Fibroblast of lung (primary cell): ENCODE data around the gene NTRK2. TPM values are rescaled to one million over a fixed set of nuclear protein-coding genes. Genes with fewer than 3 reads are reported as not detected.
A peak's percentile ranks its signal among the peaks of the same experiment; 100 is the strongest.

ENCODE experiments used
- DNase-seq, 2 donors: peaks; one replicate each; pipeline versions ENCODE4 v3.0.0 to v3.0.0-alpha.2; 2010; ENCODE audit warnings: low read depth in 2 of 2
- H2AFZ ChIP-seq: 2 replicates; pipeline ENCODE4 v1.5.1; 2012; ENCODE audit warnings: low read length, control low read depth, inconsistent platforms
- H3K27ac ChIP-seq: 2 replicates; pipeline ENCODE4 v1.5.1; 2011; ENCODE audit warnings: low read length, control low read depth; ENCODE audit not compliant: insufficient read depth
- H3K27me3 ChIP-seq: 2 replicates; pipeline ENCODE4 v1.5.1; 2011; ENCODE audit warnings: mild to moderate bottlenecking, low read length; ENCODE audit not compliant: control insufficient read depth, insufficient read depth
- H3K36me3 ChIP-seq: 2 replicates; pipeline ENCODE4 v1.5.1; 2011; ENCODE audit warnings: low read length; ENCODE audit not compliant: control insufficient read depth, insufficient read depth
- H3K4me1 ChIP-seq: 2 replicates; pipeline ENCODE4 v1.5.1; 2011; ENCODE audit warnings: low read length; ENCODE audit not compliant: control insufficient read depth, insufficient read depth; ENCODE audit errors: extremely low read depth
- H3K4me2 ChIP-seq: 2 replicates; pipeline ENCODE4 v1.5.1; 2011; ENCODE audit warnings: low read length, control low read depth; ENCODE audit not compliant: insufficient read depth; ENCODE audit errors: extremely low read depth
- H3K4me3 ChIP-seq, 4 experiments: fragments of 200-600 bp in 1 of 4; sonication (generic) in 1 of 4; replicated peaks in 1 of 4; 2 replicates each; pipeline ENCODE4 v1.5.1; 2011 to 2016; ENCODE audit warnings: low read length in 4 of 4, low read depth in 3 of 4, mild to moderate bottlenecking in 3 of 4, control low read depth in 2 of 4, inconsistent platforms in 1 of 4, mixed read lengths in 1 of 4; ENCODE audit not compliant: insufficient read depth in 1 of 4; ENCODE audit errors: control extremely low read depth in 1 of 4
- H3K79me2 ChIP-seq: 2 replicates; pipeline ENCODE4 v1.5.1; 2012; ENCODE audit warnings: mild to moderate bottlenecking, low read length, inconsistent platforms; ENCODE audit not compliant: control insufficient read depth, insufficient read depth
- H3K9ac ChIP-seq: 2 replicates; pipeline ENCODE4 v1.5.1; 2011; ENCODE audit warnings: mild to moderate bottlenecking, low read length, control low read depth; ENCODE audit not compliant: insufficient read depth
- H3K9me3 ChIP-seq: 2 replicates; pipeline ENCODE4 v1.5.1; 2012; ENCODE audit warnings: low read depth, low read length; ENCODE audit not compliant: control insufficient read depth, insufficient read depth
- H4K20me1 ChIP-seq: 2 replicates; pipeline ENCODE4 v1.5.1; 2011; ENCODE audit warnings: low read length; ENCODE audit not compliant: control insufficient read depth, insufficient read depth; ENCODE audit errors: extremely low read depth
- CTCF ChIP-seq, 2 donors: IDR thresholded peaks in 1 of 2; conservative IDR thresholded peaks in 1 of 2; 1 replicate in 1 of 2; 2 replicates in 1 of 2; pipeline ENCODE4 v1.5.1; 2011 to 2012; ENCODE audit warnings: low read length in 2 of 2, control low read depth in 1 of 2, inconsistent platforms in 1 of 2, low read depth in 1 of 2, mild to moderate bottlenecking in 1 of 2
- EZH2 ChIP-seq: IDR thresholded peaks from 2 replicates; pipeline ENCODE4 v1.5.1; 2012; ENCODE audit warnings: low read length, control low read depth, mild to moderate bottlenecking; ENCODE audit errors: missing control alignments
- polyA plus RNA-seq, 2 donors: library from polyadenylated mRNA; depleted of rRNA in 1 of 2; stranded (reverse) in 1 of 2; unstranded in 1 of 2; fragments of >200 nt; gene quantifications; 2 replicates each; pipeline ENCODE4 v1.2.1, GENCODE V29; 2011 to 2012; ENCODE audit warnings: missing spikeins in 1 of 2
- total RNA-seq: library from RNA; depleted of rRNA; stranded (reverse); fragments of >200 nt; gene quantifications from 2 replicates; pipeline ENCODE4 v1.2.1, GENCODE V29; 2014

Gene NTRK2
- total and polyA plus RNA-seq, 2 donors (not counting 1 experiment from before 2014, with no cell fraction given), result 0.66 to 1.1 TPM

GRCh38 chr9:84697042-84697441, 27.5 kb downstream of the NTRK2 start:
- Histone ChIP-seq H3K4me1 (no peaks in the 10 kb centered on the region), H3K27me3 (no peaks in the 10 kb centered on the region), H3K9ac (no peak overlapping the region), H3K4me3 (no peak overlapping the region), H3K9me3 (no peaks in the 10 kb centered on the region), H3K79me2 (no peaks in the 10 kb centered on the region), H2AFZ (no peak overlapping the region), H3K4me2 (no peak overlapping the region), H3K27ac (no peak overlapping the region), H3K36me3 (no peaks in the 10 kb centered on the region), H4K20me1 (no peaks in the 10 kb centered on the region)
- DNase-seq, result no peak
- TF ChIP-seq CTCF (conservative IDR thresholded peaks at IDR 0.05 in 1 of 2, IDR thresholded peaks at IDR 0.05 in 1 of 2; ENCODE audit: low read depth in 1 of 2, low read length in 2 of 2) (no peak), EZH2 (no peak)

- H3K4me3 ChIP-seq, result no peak overlapping the region
- H3K4me2 ChIP-seq, result no peak overlapping the region
- H3K27me3 ChIP-seq, result no peaks in the 10 kb centered on the region
- H3K27ac ChIP-seq, result no peak overlapping the region
- no peak overlapping the region for H3K9ac ChIP-seq
- no peaks in the 10 kb centered on the region for H3K9me3 ChIP-seq
- no peak overlapping the region for H2AFZ ChIP-seq
- H4K20me1 ChIP-seq, result no peaks in the 10 kb centered on the region
- no peaks in the 10 kb centered on the region for H3K79me2 ChIP-seq
- no peaks in the 10 kb centered on the region for H3K36me3 ChIP-seq
- peak; percentile 40 to 59 for TF ChIP-seq CTCF (conservative IDR thresholded peaks at IDR 0.05 in 1 of 2, IDR thresholded peaks at IDR 0.05 in 1 of 2; ENCODE audit: low read depth in 1 of 2, low read length in 2 of 2)
- TF ChIP-seq EZH2, result no peak
- DNase-seq, result peak; percentile 14 to 47
- no peaks in the 10 kb centered on the region for H3K4me1 ChIP-seq
These were observed 28.1 kb downstream of the NTRK2 start for GRCh38 chr9:84697509-84698114.

- TF ChIP-seq EZH2 (no peak), CTCF (conservative IDR thresholded peaks at IDR 0.05 in 1 of 2, IDR thresholded peaks at IDR 0.05 in 1 of 2; ENCODE audit: low read depth in 1 of 2, low read length in 2 of 2) (no peak)
- Histone ChIP-seq H3K79me2 (no peaks in the 10 kb centered on the region), H3K27ac (no peak overlapping the region), H3K9me3 (no peaks in the 10 kb centered on the region), H2AFZ (no peak overlapping the region), H3K4me1 (no peaks in the 10 kb centered on the region), H4K20me1 (no peaks in the 10 kb centered on the region), H3K27me3 (no peaks in the 10 kb centered on the region), H3K9ac (no peak overlapping the region), H3K36me3 (no peaks in the 10 kb centered on the region), H3K4me3 (no peak overlapping the region), H3K4me2 (no peak overlapping the region)
- no peak for DNase-seq
These were observed 28.8 kb downstream of the NTRK2 start for GRCh38 chr9:84698323-84698722.
